CD14-positive monocyte (primary cell): ENCODE results near the gene CPLANE2. TPM values are rescaled to one million over a fixed set of nuclear protein-coding genes. Genes with fewer than 3 reads are reported as not detected.
"Not testable (repeated sequence)": the region's sequence is repeated elsewhere in the genome, so short reads cannot be mapped to it uniquely, and the experiment has no call there.

ENCODE experiments used
- DNase-seq, 3 donors: peaks; one replicate each; pipeline ENCODE4 v3.0.0-alpha.2; 2011 to 2022
- H2AFZ ChIP-seq: 2 replicates; pipeline ENCODE4 v1.6.0; 2012; ENCODE audit warnings: mild to moderate bottlenecking, low read depth, low read length, inconsistent platforms; ENCODE audit not compliant: insufficient read depth, poor library complexity, severe bottlenecking
- H3K27ac ChIP-seq, 2 donors: 1 replicate in 1 of 2; 2 replicates in 1 of 2; pipeline ENCODE4 v1.5.1; 2012 to 2013; ENCODE audit warnings: low read length in 2 of 2, control low read depth in 1 of 2, inconsistent platforms in 1 of 2, low read depth in 1 of 2, mild to moderate bottlenecking in 1 of 2
- H3K27me3 ChIP-seq, 2 donors: one replicate each; pipeline versions ENCODE4 v1.6.0 to v1.6.1; 2011 to 2013; ENCODE audit warnings: low read length in 2 of 2; ENCODE audit not compliant: control insufficient read depth in 2 of 2, insufficient read depth in 2 of 2
- H3K36me3 ChIP-seq, 2 donors: replicated peaks in 1 of 2; 1 replicate in 1 of 2; 2 replicates in 1 of 2; pipeline versions ENCODE4 v1.5.1 to v1.6.1; 2012 to 2013; ENCODE audit warnings: low read length in 2 of 2, control low read depth in 1 of 2, inconsistent platforms in 1 of 2, mild to moderate bottlenecking in 1 of 2; ENCODE audit not compliant: insufficient read depth in 2 of 2, control insufficient read depth in 1 of 2
- H3K4me1 ChIP-seq, 2 donors: 1 replicate in 1 of 2; 2 replicates in 1 of 2; pipeline versions ENCODE4 v1.5.1 to v1.6.1; 2012 to 2013; ENCODE audit warnings: low read length in 2 of 2, control low read depth in 1 of 2, inconsistent platforms in 1 of 2, mild to moderate bottlenecking in 1 of 2, moderate library complexity in 1 of 2; ENCODE audit not compliant: insufficient read depth in 2 of 2, control insufficient read depth in 1 of 2
- H3K4me2 ChIP-seq: replicated peaks from 2 replicates; pipeline ENCODE3; 2012; ENCODE audit warnings: low read length, moderate library complexity, mild to moderate bottlenecking; ENCODE audit not compliant: poor library complexity, severe bottlenecking; ENCODE audit errors: extremely low read depth
- H3K4me3 ChIP-seq, 3 experiments: fragments of 200-600 bp in 1 of 3; sonication (generic) in 1 of 3; replicated peaks in 1 of 3; 1 replicate in 2 of 3; 2 replicates in 1 of 3; pipeline ENCODE4 v1.5.1; 2011 to 2013; ENCODE audit warnings: low read length in 3 of 3, mild to moderate bottlenecking in 3 of 3, control low read depth in 2 of 3, low read depth in 2 of 3, inconsistent platforms in 1 of 3, moderate library complexity in 1 of 3
- H3K79me2 ChIP-seq: 2 replicates; pipeline ENCODE4 v1.6.0; 2012; ENCODE audit warnings: mild to moderate bottlenecking, control low read depth, inconsistent platforms, low read length, moderate library complexity; ENCODE audit not compliant: insufficient read depth
- H3K9ac ChIP-seq: 2 replicates; pipeline ENCODE4 v1.6.0; 2017; ENCODE audit warnings: low read length, mild to moderate bottlenecking; ENCODE audit not compliant: insufficient read depth, poor library complexity, severe bottlenecking
- H3K9me3 ChIP-seq, 2 donors: replicated peaks in 1 of 2; 1 replicate in 1 of 2; 2 replicates in 1 of 2; pipeline versions ENCODE4 v1.5.1 to v1.6.1; 2012 to 2013; ENCODE audit warnings: low read length in 2 of 2, control low read depth in 1 of 2; ENCODE audit not compliant: control insufficient read depth in 1 of 2, insufficient read depth in 1 of 2
- H4K20me1 ChIP-seq: 2 replicates; pipeline ENCODE4 v1.6.0; 2012; ENCODE audit warnings: mild to moderate bottlenecking, low read length, control low read depth, moderate library complexity; ENCODE audit not compliant: insufficient read depth
- H3K27ac Mint-ChIP-seq, 7 donors: one replicate each; pipeline ENCODE4 v1.8.0; 2020; ENCODE audit warnings: mild to moderate bottlenecking in 7 of 7, mixed read lengths in 7 of 7, moderate library complexity in 6 of 7, inconsistent platforms in 2 of 7
- H3K27me3 Mint-ChIP-seq, 3 donors: one replicate each; pipeline ENCODE4 v1.8.0; 2021 to 2022; ENCODE audit warnings: low read depth in 3 of 3, mild to moderate bottlenecking in 3 of 3, mixed read lengths in 3 of 3, moderate library complexity in 3 of 3, inconsistent platforms in 1 of 3
- H3K36me3 Mint-ChIP-seq, 2 donors: one replicate each; pipeline ENCODE4 v1.8.0; 2020; ENCODE audit warnings: mixed read lengths in 2 of 2, inconsistent platforms in 1 of 2, mild to moderate bottlenecking in 1 of 2
- H3K4me1 Mint-ChIP-seq: one replicate; pipeline ENCODE4 v1.8.0; 2020; ENCODE audit warnings: mild to moderate bottlenecking, mixed read lengths
- H3K4me3 Mint-ChIP-seq, 2 donors: one replicate each; pipeline ENCODE4 v1.8.0; 2020; ENCODE audit warnings: mild to moderate bottlenecking in 2 of 2, mixed read lengths in 2 of 2, moderate library complexity in 1 of 2
- H3K9me3 Mint-ChIP-seq, 7 donors: one replicate each; pipeline ENCODE4 v1.8.0; 2020 to 2022; ENCODE audit warnings: mixed read lengths in 7 of 7, mild to moderate bottlenecking in 6 of 7, moderate library complexity in 6 of 7, inconsistent platforms in 2 of 7
- WGBS: methylation state at CpG from one replicate; pipeline ENCODE4 v1.1.5; 2013; ENCODE audit warnings: missing lambda C conversion rate; ENCODE audit not compliant: insufficient coverage; 5-methylcytosine and 5-hydroxymethylcytosine counted together
- intact Hi-C, 2 donors: fragments of 100-400 bp; cut with micrococcal nuclease; formaldehyde crosslinking; loops; one replicate each; pipeline versions ENCODE4 v1.15.0 to v1.15.1; 2023
- polyA plus RNA-seq, 3 donors: library from polyadenylated mRNA; depleted of rRNA in 1 of 3; unstranded in 2 of 3; stranded (reverse) in 1 of 3; fragments of 300-500 nt in 2 of 3; fragments of >200 nt in 1 of 3; fragmentation: Illumina TruSeq in 2 of 3; gene quantifications; 1 replicate in 2 of 3; 2 replicates in 1 of 3; pipeline ENCODE4 v1.2.3, GENCODE V29; 2012 to 2021
- TF ChIP-seq, protein P1 (sequence below): fragments of 200-600 bp; IDR thresholded peaks from one replicate; pipeline ENCODE4 v1.8.0; 2022; ENCODE audit warnings: antibody characterized with exemption, mild to moderate bottlenecking

The CPLANE2 gene
- polyA plus RNA-seq, 3 donors = 0.54 to 1.7 (median 1.4) TPM

DNA sequence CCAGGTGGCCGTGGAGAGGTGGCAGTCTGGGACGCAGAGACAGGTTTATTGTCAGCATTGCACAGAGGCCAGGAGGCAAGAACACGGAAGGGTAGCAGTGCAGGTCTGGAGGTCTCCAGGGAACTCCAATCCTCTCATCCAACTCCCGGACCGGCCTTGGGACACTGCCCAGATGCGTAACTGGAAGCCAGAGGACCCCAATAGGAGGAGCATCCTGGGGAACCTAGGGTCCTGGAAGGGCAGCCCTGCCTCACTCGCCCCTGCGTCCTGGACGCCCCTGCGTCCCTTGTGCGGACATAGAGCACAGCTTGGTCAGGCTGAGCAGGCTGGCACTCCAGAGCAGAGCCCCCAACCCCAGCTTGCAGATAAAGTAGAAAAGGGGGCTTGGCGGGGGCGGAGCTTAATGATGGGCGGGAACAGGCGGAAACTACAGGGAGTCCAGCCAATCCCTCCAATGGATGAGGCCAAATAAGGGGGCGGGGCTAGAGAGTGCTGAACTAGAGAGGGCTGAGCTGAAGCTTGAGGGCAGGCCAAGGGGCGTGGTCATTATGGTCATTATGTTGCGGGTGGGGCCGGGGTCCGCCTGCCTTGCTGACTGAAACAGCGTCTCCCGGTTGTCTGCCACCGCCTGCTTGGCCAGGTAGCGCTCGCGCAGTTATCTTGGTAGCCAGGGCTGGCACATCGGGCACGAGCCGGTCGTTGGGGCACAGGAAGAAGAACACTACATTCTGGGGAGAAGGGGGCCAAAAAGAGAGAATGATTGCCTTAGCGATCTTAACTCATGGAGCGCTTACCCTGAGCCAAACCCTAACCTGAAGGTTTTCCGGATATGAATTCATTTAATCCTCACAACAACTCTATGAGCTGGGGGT, 20.9 kb downstream of the CPLANE2 start:
- no peaks in the 10 kb centered on the region for H3K36me3 Mint-ChIP-seq
- H3K9ac ChIP-seq = peak overlapping the region; percentile 25
- H3K4me2 ChIP-seq = peak overlapping the region; percentile 84
- peak overlapping the region; percentile 25 to 80 (median 53) for H3K4me3 ChIP-seq
- no peaks in the 10 kb centered on the region for H4K20me1 ChIP-seq
- peak; percentile 62 to 70 (median 67) for DNase-seq
- peak overlapping the region; percentile 90 to 93 for H3K4me3 Mint-ChIP-seq
- H2AFZ ChIP-seq = peak overlapping the region; percentile 86
- intact Hi-C loops = no loop called here
- H3K27me3 Mint-ChIP-seq = peaks cover 7 to 14% (median 9%) of the 10 kb centered on the region in 3 donors
- H3K9me3 ChIP-seq = no peaks in the 10 kb centered on the region
- H3K27ac ChIP-seq = no peak overlapping the region
- H3K4me1 ChIP-seq = peaks cover 16 to 23% of the 10 kb centered on the region in 2 donors
- peaks cover 0 to 3% (median 0%) of the 10 kb centered on the region in 7 donors for H3K9me3 Mint-ChIP-seq
- peaks cover 25% of the 10 kb centered on the region for H3K4me1 Mint-ChIP-seq
- TF ChIP-seq, protein P1, sequence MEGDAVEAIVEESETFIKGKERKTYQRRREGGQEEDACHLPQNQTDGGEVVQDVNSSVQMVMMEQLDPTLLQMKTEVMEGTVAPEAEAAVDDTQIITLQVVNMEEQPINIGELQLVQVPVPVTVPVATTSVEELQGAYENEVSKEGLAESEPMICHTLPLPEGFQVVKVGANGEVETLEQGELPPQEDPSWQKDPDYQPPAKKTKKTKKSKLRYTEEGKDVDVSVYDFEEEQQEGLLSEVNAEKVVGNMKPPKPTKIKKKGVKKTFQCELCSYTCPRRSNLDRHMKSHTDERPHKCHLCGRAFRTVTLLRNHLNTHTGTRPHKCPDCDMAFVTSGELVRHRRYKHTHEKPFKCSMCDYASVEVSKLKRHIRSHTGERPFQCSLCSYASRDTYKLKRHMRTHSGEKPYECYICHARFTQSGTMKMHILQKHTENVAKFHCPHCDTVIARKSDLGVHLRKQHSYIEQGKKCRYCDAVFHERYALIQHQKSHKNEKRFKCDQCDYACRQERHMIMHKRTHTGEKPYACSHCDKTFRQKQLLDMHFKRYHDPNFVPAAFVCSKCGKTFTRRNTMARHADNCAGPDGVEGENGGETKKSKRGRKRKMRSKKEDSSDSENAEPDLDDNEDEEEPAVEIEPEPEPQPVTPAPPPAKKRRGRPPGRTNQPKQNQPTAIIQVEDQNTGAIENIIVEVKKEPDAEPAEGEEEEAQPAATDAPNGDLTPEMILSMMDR = no peak
- peaks cover 0 to 4% of the 10 kb centered on the region in 2 donors for H3K27me3 ChIP-seq
- H3K36me3 ChIP-seq = no peaks in the 10 kb centered on the region
- WGBS = 23% methylated on average over 25 of the region's 33 CpGs
- H3K79me2 ChIP-seq = no peaks in the 10 kb centered on the region
- H3K27ac Mint-ChIP-seq = peak overlapping the region in 3 of 7 donors; percentile 50 to 81 (median 79)

DNA sequence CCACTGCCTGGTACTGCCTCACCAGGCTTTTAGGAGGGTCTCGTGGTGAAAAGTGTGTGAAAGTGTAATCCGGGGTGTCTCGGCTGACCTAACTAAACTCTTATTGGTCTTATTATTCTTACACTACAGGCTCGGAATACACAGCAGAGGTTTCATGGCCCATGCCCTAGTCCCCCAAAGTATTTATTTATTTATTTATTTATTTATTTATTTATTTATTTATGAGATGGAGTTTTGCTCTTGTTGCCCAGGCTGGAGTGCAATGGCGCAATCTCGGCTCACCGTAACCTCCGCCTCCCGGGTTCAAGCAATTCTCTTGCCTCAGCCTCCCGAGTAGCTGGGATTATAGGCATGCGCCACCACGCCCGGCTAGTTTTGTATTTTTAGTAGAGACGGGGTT, 21.7 kb downstream of the CPLANE2 start:
- H3K27ac ChIP-seq, intact Hi-C loops, H3K4me3 Mint-ChIP-seq: not testable (repeated sequence)

DNA sequence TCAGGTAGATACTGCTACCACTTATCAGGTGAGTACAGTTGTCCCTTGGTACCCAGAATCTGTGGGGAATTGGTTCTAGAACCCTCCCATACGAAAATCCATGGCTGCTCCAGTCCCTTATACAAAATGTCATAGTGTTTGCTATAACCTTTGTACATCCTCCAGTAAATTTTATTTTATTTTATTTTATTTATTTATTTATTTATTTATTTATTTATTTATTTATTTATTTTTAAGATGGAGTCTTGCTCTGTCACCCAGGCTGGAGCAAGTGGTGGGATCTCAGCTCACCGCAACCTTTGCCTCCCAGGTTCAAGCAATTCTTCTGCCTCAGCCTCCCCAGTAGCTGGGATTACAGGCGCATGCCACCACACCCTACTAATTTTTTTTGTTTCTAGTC, 23.4 kb downstream of the CPLANE2 start:
- H3K4me1 ChIP-seq = peaks cover 16 to 23% of the 10 kb centered on the region in 2 donors
- H3K4me3 ChIP-seq, H3K4me3 Mint-ChIP-seq, H2AFZ ChIP-seq, H4K20me1 ChIP-seq, H3K36me3 ChIP-seq, H3K4me2 ChIP-seq, H3K9me3 ChIP-seq, DNase-seq, H3K79me2 ChIP-seq, H3K9ac ChIP-seq, H3K27ac ChIP-seq, H3K27ac Mint-ChIP-seq, H3K27me3 ChIP-seq, H3K9me3 Mint-ChIP-seq, H3K36me3 Mint-ChIP-seq, intact Hi-C loops: not testable (repeated sequence)
- H3K4me1 Mint-ChIP-seq = peaks cover 21% of the 10 kb centered on the region
- 100% methylated on average over 1 of the region's 3 CpGs for WGBS
- H3K27me3 Mint-ChIP-seq = peaks cover 6 to 14% (median 9%) of the 10 kb centered on the region in 3 donors

More for the DNA sequence above, 21.7 kb downstream of the CPLANE2 start:
- not testable (repeated sequence) for H3K9me3 ChIP-seq, H3K4me3 ChIP-seq, H3K9me3 Mint-ChIP-seq, DNase-seq, H3K27ac Mint-ChIP-seq, H3K36me3 Mint-ChIP-seq, H3K36me3 ChIP-seq, H3K79me2 ChIP-seq, H3K27me3 ChIP-seq, H2AFZ ChIP-seq, H4K20me1 ChIP-seq, H3K4me2 ChIP-seq, H3K9ac ChIP-seq
- no CpG with 5 or more reads among the region's 14 CpGs for WGBS
- Mint-ChIP-seq H3K27me3 (peaks cover 6 to 14% (median 9%) of the 10 kb centered on the region in 3 donors), H3K4me1 (peaks cover 25% of the 10 kb centered on the region)
- peaks cover 16 to 23% of the 10 kb centered on the region in 2 donors for H3K4me1 ChIP-seq
